GM19328 (cell line): ENCODE data around the gene CASZ1.

Experiments used
- ATAC-seq: cut with Tn5 transposase; IDR thresholded peaks from one replicate; pipeline ENCODE4 v1.9.1; 2021; ENCODE audit warnings: mild to moderate bottlenecking, moderate library complexity; ENCODE audit not compliant: unreplicated experiment

Gene CASZ1

GRCh38 chr1:10755970-10756521 lies 40.4 kb downstream of the CASZ1 start:
- no peak for ATAC-seq

- no peak for ATAC-seq
These were observed 41.7 kb downstream of the CASZ1 start for GRCh38 chr1:10754568-10755329.

- ATAC-seq, result no peak
These were observed 43.1 kb downstream of the CASZ1 start for GRCh38 chr1:10753299-10753698.

GRCh38 chr1:10751561-10752085 lies 44.8 kb downstream of the CASZ1 start:
- no peak for ATAC-seq

GRCh38 chr1:10751160-10751559 lies 45.3 kb downstream of the CASZ1 start:
- ATAC-seq, result no peak

- no peak for ATAC-seq
These were observed 50.5 kb downstream of the CASZ1 start for GRCh38 chr1:10745886-10746455.

- no peak for ATAC-seq
These were observed 51.1 kb downstream of the CASZ1 start for GRCh38 chr1:10745383-10745782.

- no peak for ATAC-seq
These were observed 51.7 kb downstream of the CASZ1 start for GRCh38 chr1:10744654-10745238.

GRCh38 chr1:10744029-10744428 lies 52.4 kb downstream of the CASZ1 start:
- ATAC-seq, result no peak

- no peak for ATAC-seq
These were observed 54.8 kb downstream of the CASZ1 start for GRCh38 chr1:10741696-10742095.

- no peak for ATAC-seq
These were observed 56.3 kb downstream of the CASZ1 start for GRCh38 chr1:10740123-10740522.

GRCh38 chr1:10739589-10739988 lies 56.9 kb downstream of the CASZ1 start:
- ATAC-seq, result no peak

- no peak for ATAC-seq
These were observed 58.1 kb downstream of the CASZ1 start for GRCh38 chr1:10738061-10739058.

- ATAC-seq, result no peak
These were observed 58.8 kb downstream of the CASZ1 start for GRCh38 chr1:10737651-10738050.

- ATAC-seq, result no peak
These were observed 59.5 kb downstream of the CASZ1 start for GRCh38 chr1:10736634-10737586.

- no peak for ATAC-seq
These were observed 60.7 kb downstream of the CASZ1 start for GRCh38 chr1:10735563-10736305.

- ATAC-seq, result no peak
These were observed 61.4 kb downstream of the CASZ1 start for GRCh38 chr1:10734962-10735544.

- no peak for ATAC-seq
These were observed 62.1 kb downstream of the CASZ1 start for GRCh38 chr1:10734375-10734774.
